PC-3 (cell line): ENCODE data around the gene SURF4. TPM values are rescaled to one million over a fixed set of nuclear protein-coding genes. Genes with fewer than 3 reads are reported as not detected.

Source experiments
- ATAC-seq: fragments of 200-7000 bp; cut with Tn5 transposase; 2 replicates; pipeline ENCODE4 v1.9.1; 2020; ENCODE audit warnings: mild to moderate bottlenecking, moderate library complexity
- BruUV-seq: library from RNA; stranded (reverse); fragments of 400-500 nt; replicated peaks from 2 replicates; lab custom pipeline; 2021; lab: Mats Ljungman, UMichigan
- CTCF ChIA-PET: fragments of 300-600 bp; sonication (Branson Sonifier 250); formaldehyde crosslinking; loops from one replicate; lab custom pipeline; 2022; ENCODE audit warnings: antibody characterized with exemption; lab: Charles Lee
- POLR2A ChIA-PET: fragments of 300-600 bp; sonication (Branson Sonifier 250); formaldehyde crosslinking; loops from one replicate; lab custom pipeline; 2022; ENCODE audit warnings: antibody characterized with exemption; ENCODE audit not compliant: unreplicated experiment; lab: Charles Lee
- DNase-seq: peaks from one replicate; pipeline ENCODE4 v3.0.0-alpha.2; 2015
- H2AFZ ChIP-seq: fragments of 300-600 bp; sonication (generic); 2 replicates; pipeline ENCODE4 v1.6.0; 2016; ENCODE audit warnings: antibody characterized with exemption, low read length
- H3F3A ChIP-seq: fragments of 300-600 bp; sonication (generic); one replicate; pipeline ENCODE4 v1.6.0; 2017; ENCODE audit warnings: antibody characterized with exemption, low read length, control low read depth, mild to moderate bottlenecking; ENCODE audit not compliant: unreplicated experiment
- H3K27ac ChIP-seq: fragments of 300-600 bp; sonication (generic); 2 replicates; pipeline ENCODE4 v1.5.1; 2016; ENCODE audit warnings: mild to moderate bottlenecking, low read length
- H3K27me3 ChIP-seq: fragments of 300-600 bp; sonication (generic); 2 replicates; pipeline ENCODE4 v1.6.1; 2016; ENCODE audit warnings: low read length, mixed read lengths
- H3K36me3 ChIP-seq: fragments of 300-600 bp; sonication (generic); 2 replicates; pipeline ENCODE4 v1.6.1; 2016; ENCODE audit warnings: low read depth, mixed run types, low read length, mixed read lengths
- H3K4me1 ChIP-seq: fragments of 300-600 bp; sonication (generic); 2 replicates; pipeline ENCODE4 v1.5.1; 2016; ENCODE audit warnings: low read length; ENCODE audit not compliant: insufficient read depth
- H3K4me2 ChIP-seq: fragments of 300-600 bp; sonication (generic); 2 replicates; pipeline ENCODE4 v1.6.0; 2016; ENCODE audit warnings: low read length
- H3K4me3 ChIP-seq: fragments of 300-600 bp; sonication (generic); 2 replicates; pipeline ENCODE4 v1.5.1; 2016; ENCODE audit warnings: mild to moderate bottlenecking, low read length, mixed read lengths
- H3K79me2 ChIP-seq: fragments of 300-600 bp; sonication (generic); 2 replicates; pipeline ENCODE4 v1.6.1; 2017; ENCODE audit warnings: low read length, mixed read lengths
- H3K9ac ChIP-seq: fragments of 300-600 bp; sonication (generic); 2 replicates; pipeline ENCODE4 v1.6.0; 2016; ENCODE audit warnings: mild to moderate bottlenecking, low read length
- H3K9me2 ChIP-seq: fragments of 300-600 bp; sonication (generic); replicated peaks from 2 replicates; pipeline ENCODE4 v1.6.1; 2016; ENCODE audit warnings: mixed run types, low read length, mixed read lengths
- H3K9me3 ChIP-seq: fragments of 300-600 bp; sonication (generic); 2 replicates; pipeline ENCODE4 v1.6.1; 2016; ENCODE audit warnings: low read length, mixed read lengths
- H4K20me1 ChIP-seq: fragments of 300-600 bp; sonication (generic); 2 replicates; pipeline ENCODE4 v1.6.1; 2016; ENCODE audit warnings: low read length, mixed read lengths
- EZH2 ChIP-seq: fragments of 300-600 bp; sonication (generic); IDR thresholded peaks from one replicate; pipeline ENCODE4 v1.6.1; 2017; ENCODE audit warnings: antibody characterized with exemption, mild to moderate bottlenecking, low read length; ENCODE audit not compliant: unreplicated experiment
- EZH2phosphoT487 ChIP-seq: fragments of 300-600 bp; sonication (generic); IDR thresholded peaks from 2 replicates; pipeline ENCODE4 v1.6.1; 2018; ENCODE audit warnings: mild to moderate bottlenecking, antibody characterized with exemption, low read length, borderline replicate concordance
- intact Hi-C: fragments of 100-400 bp; cut with micrococcal nuclease; formaldehyde crosslinking; loops from 2 replicates; pipeline ENCODE4 v1.9.0; 2023
- total RNA-seq: library from RNA; depleted of rRNA; stranded (reverse); fragments of >200 nt; gene quantifications from 2 replicates; pipeline ENCODE4 v1.2.3, GENCODE V29; 2014
- TF ChIP-seq, protein P1 (sequence below): fragments of 300-600 bp; sonication (generic); conservative IDR thresholded peaks from 2 replicates; pipeline ENCODE4 v1.5.1; 2017; ENCODE audit warnings: antibody characterized with exemption, low read depth, mild to moderate bottlenecking, low read length

Gene SURF4
- total RNA-seq, 1 experiment from 2014 or later, result 161 TPM

DNA sequence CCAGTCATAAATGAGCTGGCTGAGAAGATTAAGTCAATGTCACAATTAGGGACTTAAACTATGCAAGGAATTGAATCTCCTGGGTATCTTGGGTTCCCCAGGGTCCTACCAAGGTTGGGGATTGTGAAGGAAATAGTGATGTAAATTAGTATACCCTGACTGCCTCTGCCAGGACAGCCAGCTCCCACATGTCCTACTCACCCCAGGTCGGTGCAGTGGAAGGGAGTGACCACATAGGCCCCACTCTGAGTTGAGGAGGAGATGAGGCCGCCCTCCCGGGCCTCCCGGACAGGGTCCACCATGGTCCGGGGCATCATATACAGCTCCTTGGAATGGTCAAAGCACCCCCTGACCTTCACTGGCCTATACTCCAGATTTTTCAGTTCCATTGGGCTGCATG lies 22.3 kb downstream of the SURF4 start:
- H3K79me2 ChIP-seq, result peaks cover 52% of the 10 kb centered on the region
- CTCF ChIA-PET, result no interaction called here
- no peak overlapping the region for H3K4me3 ChIP-seq
- H3K27me3 ChIP-seq, result no peaks in the 10 kb centered on the region
- ATAC-seq (no peak), DNase-seq (no peak)
- H3F3A ChIP-seq, result peaks cover 13% of the 10 kb centered on the region
- no peaks in the 10 kb centered on the region for H3K9me2 ChIP-seq
- no peak overlapping the region for H3K27ac ChIP-seq
- H2AFZ ChIP-seq, result no peak overlapping the region
- H3K4me1 ChIP-seq, result peaks cover 20% of the 10 kb centered on the region
- TF ChIP-seq EZH2phosphoT487 (no peak), EZH2 (no peak)
- TF ChIP-seq, protein P1, sequence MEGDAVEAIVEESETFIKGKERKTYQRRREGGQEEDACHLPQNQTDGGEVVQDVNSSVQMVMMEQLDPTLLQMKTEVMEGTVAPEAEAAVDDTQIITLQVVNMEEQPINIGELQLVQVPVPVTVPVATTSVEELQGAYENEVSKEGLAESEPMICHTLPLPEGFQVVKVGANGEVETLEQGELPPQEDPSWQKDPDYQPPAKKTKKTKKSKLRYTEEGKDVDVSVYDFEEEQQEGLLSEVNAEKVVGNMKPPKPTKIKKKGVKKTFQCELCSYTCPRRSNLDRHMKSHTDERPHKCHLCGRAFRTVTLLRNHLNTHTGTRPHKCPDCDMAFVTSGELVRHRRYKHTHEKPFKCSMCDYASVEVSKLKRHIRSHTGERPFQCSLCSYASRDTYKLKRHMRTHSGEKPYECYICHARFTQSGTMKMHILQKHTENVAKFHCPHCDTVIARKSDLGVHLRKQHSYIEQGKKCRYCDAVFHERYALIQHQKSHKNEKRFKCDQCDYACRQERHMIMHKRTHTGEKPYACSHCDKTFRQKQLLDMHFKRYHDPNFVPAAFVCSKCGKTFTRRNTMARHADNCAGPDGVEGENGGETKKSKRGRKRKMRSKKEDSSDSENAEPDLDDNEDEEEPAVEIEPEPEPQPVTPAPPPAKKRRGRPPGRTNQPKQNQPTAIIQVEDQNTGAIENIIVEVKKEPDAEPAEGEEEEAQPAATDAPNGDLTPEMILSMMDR, result no peak
- intact Hi-C loops, result no loop called here
- POLR2A ChIA-PET, result no interaction called here
- peaks cover 24% of the 10 kb centered on the region for H4K20me1 ChIP-seq
- no peak overlapping the region for H3K4me2 ChIP-seq
- H3K36me3 ChIP-seq, result peaks cover 39% of the 10 kb centered on the region
- no peak overlapping the region for H3K9ac ChIP-seq
- BruUV-seq, result no TSS peak
- H3K9me3 ChIP-seq, result no peaks in the 10 kb centered on the region

DNA sequence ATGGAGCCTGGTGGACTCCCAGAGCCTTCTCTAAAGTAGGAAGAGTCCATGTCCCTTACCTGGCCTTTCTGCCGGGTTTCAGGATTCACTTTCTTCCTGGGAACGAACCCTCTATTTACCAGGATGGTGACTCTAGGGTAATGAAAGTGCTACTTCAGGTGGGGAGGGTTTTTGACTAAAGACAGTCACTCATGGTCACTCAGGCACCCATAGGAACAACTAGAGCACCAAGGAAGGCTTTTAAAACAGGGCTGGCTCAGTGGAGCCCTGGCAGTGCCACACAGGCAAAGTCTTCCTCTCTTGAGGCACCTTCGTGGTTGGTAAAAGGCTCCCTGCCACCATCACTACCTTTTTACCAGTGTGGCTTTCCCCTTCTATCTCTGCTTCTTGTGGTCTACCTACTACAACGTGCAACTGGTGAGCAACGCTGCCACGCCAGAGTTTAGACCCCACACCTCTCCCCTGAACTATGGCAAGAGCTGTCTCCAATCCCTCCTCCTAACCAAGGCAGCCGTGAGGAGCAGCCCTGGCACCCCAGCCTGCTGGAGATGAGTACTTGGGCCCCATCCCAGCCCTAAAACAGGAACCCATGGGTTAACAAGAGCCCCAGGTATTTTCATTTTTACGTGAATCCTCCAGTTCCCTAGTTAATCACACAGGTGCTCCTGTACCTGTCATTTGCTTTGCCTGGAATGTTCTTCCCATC lies 23.1 kb downstream of the SURF4 start:
- TF ChIP-seq EZH2 (no peak), EZH2phosphoT487 (no peak)
- TF ChIP-seq, protein P1, result no peak
- BruUV-seq, result no TSS peak
- H3K4me2 ChIP-seq, result no peak overlapping the region
- no peaks in the 10 kb centered on the region for H3K9me2 ChIP-seq
- DNase-seq (no peak), ATAC-seq (no peak)
- no peak overlapping the region for H2AFZ ChIP-seq
- H3K27ac ChIP-seq, result no peak overlapping the region
- ChIA-PET POLR2A (no interaction called here), CTCF (no interaction called here)
- H3K4me3 ChIP-seq, result no peak overlapping the region
- H3K9ac ChIP-seq, result no peak overlapping the region
- peaks cover 24% of the 10 kb centered on the region for H4K20me1 ChIP-seq
- H3K36me3 ChIP-seq, result peaks cover 41% of the 10 kb centered on the region
- peaks cover 52% of the 10 kb centered on the region for H3K79me2 ChIP-seq
- H3K27me3 ChIP-seq, result no peaks in the 10 kb centered on the region
- intact Hi-C loops, result no loop called here
- peaks cover 16% of the 10 kb centered on the region for H3K4me1 ChIP-seq
- H3K9me3 ChIP-seq, result no peaks in the 10 kb centered on the region
- peaks cover 13% of the 10 kb centered on the region for H3F3A ChIP-seq

DNA sequence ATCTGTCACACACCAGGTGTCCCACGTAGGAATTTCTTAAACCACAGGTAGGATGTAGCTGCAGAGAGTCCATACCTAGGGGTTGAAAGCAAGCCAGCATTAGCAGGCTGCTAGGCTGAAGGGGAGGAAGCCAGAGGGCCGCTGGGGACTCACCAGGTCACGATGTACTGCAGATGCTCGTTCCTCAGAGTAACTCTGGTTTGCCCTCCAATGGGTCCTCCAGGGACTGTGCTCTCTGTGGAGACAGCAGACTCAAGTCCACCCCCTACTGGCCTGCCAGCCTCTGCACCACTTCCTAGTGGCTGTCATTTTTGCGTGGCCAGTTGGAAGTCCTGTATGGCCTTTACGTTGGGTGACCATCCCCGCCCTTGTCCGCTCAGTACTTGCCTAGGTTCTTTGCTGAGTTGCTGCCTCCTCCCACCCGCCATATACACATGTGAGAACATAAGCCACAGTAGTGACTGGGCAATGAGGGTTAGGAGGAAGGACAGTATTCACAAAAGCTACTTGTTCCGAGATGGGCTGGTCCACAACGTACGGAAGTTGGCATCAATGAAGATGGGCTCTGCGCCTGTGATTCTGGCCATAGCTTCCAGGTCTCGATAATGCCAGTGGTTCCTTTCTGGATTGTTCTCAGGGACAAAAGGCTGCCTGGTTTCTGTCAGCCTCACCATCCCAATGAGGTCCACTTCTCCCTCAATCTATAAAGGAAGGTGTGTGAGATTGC lies 23.8 kb downstream of the SURF4 start:
- Histone ChIP-seq H4K20me1 (peaks cover 24% of the 10 kb centered on the region), H3K36me3 (peaks cover 41% of the 10 kb centered on the region), H3K4me1 (peaks cover 9% of the 10 kb centered on the region), H2AFZ (no peak overlapping the region), H3F3A (peaks cover 13% of the 10 kb centered on the region), H3K27me3 (no peaks in the 10 kb centered on the region), H3K27ac (no peak overlapping the region), H3K9me3 (no peaks in the 10 kb centered on the region), H3K4me3 (no peak overlapping the region), H3K9ac (no peak overlapping the region), H3K79me2 (peaks cover 50% of the 10 kb centered on the region), H3K9me2 (no peaks in the 10 kb centered on the region), H3K4me2 (no peak overlapping the region)
- ATAC-seq (peak; percentile 10; the same call in 1 of the 2 replicates), DNase-seq (peak; percentile 54)
- POLR2A ChIA-PET, result no interaction called here
- CTCF ChIA-PET, result no interaction called here
- intact Hi-C loops, result no loop called here
- TF ChIP-seq, protein P1, result peak; percentile 63
- no peak for TF ChIP-seq EZH2phosphoT487
- no TSS peak for BruUV-seq
